ENCODE results near the gene TBX10.

DNA sequence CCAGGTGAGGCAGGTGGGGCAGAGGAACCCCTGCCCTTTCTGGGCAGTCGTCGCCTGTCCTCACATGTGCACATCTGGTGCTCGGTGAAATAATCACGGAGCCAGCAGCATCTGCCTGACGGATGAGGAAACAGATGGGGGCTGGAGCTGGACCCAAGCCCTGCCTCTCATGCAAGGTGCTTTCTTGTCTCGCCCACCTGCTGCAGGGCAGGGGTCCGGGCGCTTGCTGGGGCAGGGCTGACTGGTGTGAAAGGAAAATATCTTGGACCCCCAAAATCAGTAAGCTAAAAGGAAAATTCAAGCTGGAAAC is 31.6 kb upstream of the TBX10 start:
- TF ChIP-seq, protein P1, sequence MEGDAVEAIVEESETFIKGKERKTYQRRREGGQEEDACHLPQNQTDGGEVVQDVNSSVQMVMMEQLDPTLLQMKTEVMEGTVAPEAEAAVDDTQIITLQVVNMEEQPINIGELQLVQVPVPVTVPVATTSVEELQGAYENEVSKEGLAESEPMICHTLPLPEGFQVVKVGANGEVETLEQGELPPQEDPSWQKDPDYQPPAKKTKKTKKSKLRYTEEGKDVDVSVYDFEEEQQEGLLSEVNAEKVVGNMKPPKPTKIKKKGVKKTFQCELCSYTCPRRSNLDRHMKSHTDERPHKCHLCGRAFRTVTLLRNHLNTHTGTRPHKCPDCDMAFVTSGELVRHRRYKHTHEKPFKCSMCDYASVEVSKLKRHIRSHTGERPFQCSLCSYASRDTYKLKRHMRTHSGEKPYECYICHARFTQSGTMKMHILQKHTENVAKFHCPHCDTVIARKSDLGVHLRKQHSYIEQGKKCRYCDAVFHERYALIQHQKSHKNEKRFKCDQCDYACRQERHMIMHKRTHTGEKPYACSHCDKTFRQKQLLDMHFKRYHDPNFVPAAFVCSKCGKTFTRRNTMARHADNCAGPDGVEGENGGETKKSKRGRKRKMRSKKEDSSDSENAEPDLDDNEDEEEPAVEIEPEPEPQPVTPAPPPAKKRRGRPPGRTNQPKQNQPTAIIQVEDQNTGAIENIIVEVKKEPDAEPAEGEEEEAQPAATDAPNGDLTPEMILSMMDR (IDR thresholded peaks at IDR 0.05): no peak
- TF ChIP-seq EP300 (IDR thresholded peaks at IDR 0.05): no peak

All from upper lobe of left lung (tissue), 4 donors.